ENCODE data around the gene ASPG.

GRCh38 chr14:104039214-104039613 is 46.3 kb upstream of the ASPG start:
- TF ChIP-seq SP2 (tag by site-specific recombination; IDR thresholded peaks at IDR 0.05) (no peak), TCF7L2 (IDR thresholded peaks at IDR 0.05; ENCODE audit: borderline replicate concordance, low read depth, low read length) (no peak), CTCF (tag by site-specific recombination; IDR thresholded peaks at IDR 0.05) (no peak), ZBTB49 (tag by site-specific recombination; IDR thresholded peaks at IDR 0.05; ENCODE audit: low read depth) (no peak), ZEB2 (tag by site-specific recombination; IDR thresholded peaks at IDR 0.05) (no peak), REPIN1 (tag by site-specific recombination; IDR thresholded peaks at IDR 0.05; ENCODE audit: low read depth) (no peak), ZNF510 (tag by site-specific recombination; IDR thresholded peaks at IDR 0.05; ENCODE audit: insufficient replicate concordance) (no peak), ELK4 (IDR thresholded peaks at IDR 0.05; ENCODE audit: borderline replicate concordance, low read depth, low read length) (no peak), ZNF366 (tag by site-specific recombination; conservative IDR thresholded peaks at IDR 0.05) (no peak)

Measured in HEK293 (cell line).